Activated T-helper 2 cell treated with anti-CD3 and anti-CD28 coated beads, Interferon-gamma antibody, Interleukin-2, Interleukin-4, amounts not matched to agents 10 μg/mL and 5 μg/mL and 100 μg/mL, durations not matched to agents 14 hours and 24 hours and 36 hours (primary cell): Measurements from ENCODE around the gene MTG2. TPM values are rescaled to one million over a fixed set of nuclear protein-coding genes. Genes with fewer than 3 reads are reported as not detected.

Experiments used
- DNase-seq: peaks from one replicate; pipeline ENCODE4 v3.0.0; 2021; ENCODE audit warnings: low spot score
- H3K27ac Mint-ChIP-seq: one replicate; pipeline ENCODE4 v1.8.0; 2021; ENCODE audit warnings: mixed read lengths
- H3K27me3 Mint-ChIP-seq: one replicate; pipeline ENCODE4 v1.8.0; 2021; ENCODE audit warnings: low read depth, mixed read lengths
- H3K36me3 Mint-ChIP-seq: one replicate; pipeline ENCODE4 v1.8.0; 2021; ENCODE audit warnings: low read depth, mixed read lengths
- H3K4me1 Mint-ChIP-seq: one replicate; pipeline ENCODE4 v1.8.0; 2021; ENCODE audit warnings: low read depth, mixed read lengths
- H3K4me3 Mint-ChIP-seq: one replicate; pipeline ENCODE4 v1.8.0; 2021; ENCODE audit warnings: low read depth, mild to moderate bottlenecking, moderate library complexity, mixed read lengths
- H3K9me3 Mint-ChIP-seq: one replicate; pipeline ENCODE4 v1.8.0; 2021; ENCODE audit warnings: mixed read lengths
- intact Hi-C: fragments of 100-400 bp; cut with micrococcal nuclease; formaldehyde crosslinking; loops from one replicate; pipeline ENCODE4 v1.15.1; 2023
- total RNA-seq: library from RNA; stranded (reverse); gene quantifications from 2 replicates; pipeline ENCODE4 v1.2.3, GENCODE V29; 2022

Gene MTG2
- 34.0 and 40.2 TPM in 2 replicates for total RNA-seq

GRCh38 chr20:62182469-62183425 lies at the start of gene MTG2:
Gene MTG2 (plus strand): TSS chr20:62183028. CDS start chr20:62193421, 10,393 bp downstream.
- no peaks in the 10 kb centered on the region for H3K27me3 Mint-ChIP-seq
- no peaks in the 10 kb centered on the region for H3K9me3 Mint-ChIP-seq
- H3K36me3 Mint-ChIP-seq, result peaks cover 14% of the 10 kb centered on the region
- intact Hi-C loops, result loop anchor here (1.0 to 2.0 kb wide), 3 partner anchors 41 to 60 kb away; partner anchors contain the start of genes LSM14B and OSBPL2
- DNase-seq, result peak; percentile 93
- peak within 1 kb of the TSS; percentile 91 for H3K4me3 Mint-ChIP-seq
- H3K4me1 Mint-ChIP-seq, result peaks cover 24% of the 10 kb centered on the region
- H3K27ac Mint-ChIP-seq, result peak within 1 kb of the TSS; percentile 89

GRCh38 chr20:62133051-62133845 lies 49.6 kb upstream of the MTG2 start:
- no peaks in the 10 kb centered on the region for H3K9me3 Mint-ChIP-seq
- no peak for DNase-seq
- H3K4me1 Mint-ChIP-seq, result peaks cover 16% of the 10 kb centered on the region
- H3K27me3 Mint-ChIP-seq, result no peaks in the 10 kb centered on the region
- H3K36me3 Mint-ChIP-seq, result peaks cover 90% of the 10 kb centered on the region
- intact Hi-C loops, result no loop called here
- H3K27ac Mint-ChIP-seq, result no peak overlapping the region
- no peak overlapping the region for H3K4me3 Mint-ChIP-seq

GRCh38 chr20:62133864-62134263 lies 49.0 kb upstream of the MTG2 start:
- Mint-ChIP-seq H3K27ac (peak overlapping the region; percentile 70), H3K9me3 (no peaks in the 10 kb centered on the region), H3K27me3 (no peaks in the 10 kb centered on the region), H3K4me3 (no peak overlapping the region), H3K36me3 (peaks cover 90% of the 10 kb centered on the region), H3K4me1 (peaks cover 16% of the 10 kb centered on the region)
- no peak for DNase-seq
- intact Hi-C loops, result no loop called here

- intact Hi-C loops, result no loop called here
Measured at GRCh38 chr20:62134735-62135231, 48.0 kb upstream of the MTG2 start.

GRCh38 chr20:62135573-62136266 lies 47.1 kb upstream of the MTG2 start:
- no peaks in the 10 kb centered on the region for H3K9me3 Mint-ChIP-seq
- DNase-seq, result no peak
- intact Hi-C loops, result no loop called here
- no peaks in the 10 kb centered on the region for H3K27me3 Mint-ChIP-seq
- H3K36me3 Mint-ChIP-seq, result peaks cover 90% of the 10 kb centered on the region
- H3K4me3 Mint-ChIP-seq, result no peak overlapping the region
- no peak overlapping the region for H3K27ac Mint-ChIP-seq
- H3K4me1 Mint-ChIP-seq, result peaks cover 21% of the 10 kb centered on the region

More at GRCh38 chr20:62134735-62135231, 48.0 kb upstream of the MTG2 start:
- no peaks in the 10 kb centered on the region for H3K27me3 Mint-ChIP-seq
- no peak overlapping the region for H3K27ac Mint-ChIP-seq
- H3K4me1 Mint-ChIP-seq, result peaks cover 16% of the 10 kb centered on the region
- peaks cover 90% of the 10 kb centered on the region for H3K36me3 Mint-ChIP-seq
- H3K9me3 Mint-ChIP-seq, result no peaks in the 10 kb centered on the region
- no peak for DNase-seq
- H3K4me3 Mint-ChIP-seq, result no peak overlapping the region

GRCh38 chr20:62136283-62137091 lies 46.3 kb upstream of the MTG2 start:
- Mint-ChIP-seq H3K4me1 (peaks cover 27% of the 10 kb centered on the region), H3K36me3 (peaks cover 89% of the 10 kb centered on the region), H3K27me3 (no peaks in the 10 kb centered on the region), H3K4me3 (no peak overlapping the region), H3K9me3 (no peaks in the 10 kb centered on the region), H3K27ac (no peak overlapping the region)
- peak; percentile 49 for DNase-seq
- intact Hi-C loops, result no loop called here

GRCh38 chr20:62137092-62137384 lies 45.8 kb upstream of the MTG2 start:
- Mint-ChIP-seq H3K27me3 (no peaks in the 10 kb centered on the region), H3K27ac (no peak overlapping the region), H3K4me1 (peaks cover 30% of the 10 kb centered on the region), H3K36me3 (peaks cover 90% of the 10 kb centered on the region), H3K9me3 (no peaks in the 10 kb centered on the region), H3K4me3 (no peak overlapping the region)
- intact Hi-C loops, result no loop called here
- DNase-seq, result no peak

- Mint-ChIP-seq H3K9me3 (no peaks in the 10 kb centered on the region), H3K4me3 (no peak overlapping the region), H3K36me3 (peaks cover 89% of the 10 kb centered on the region), H3K4me1 (peaks cover 28% of the 10 kb centered on the region), H3K27ac (no peak overlapping the region), H3K27me3 (no peaks in the 10 kb centered on the region)
- intact Hi-C loops, result no loop called here
- DNase-seq, result no peak
Measured at GRCh38 chr20:62137478-62138203, 45.2 kb upstream of the MTG2 start.

GRCh38 chr20:62138204-62138543 lies 44.7 kb upstream of the MTG2 start:
- intact Hi-C loops, result no loop called here
- Mint-ChIP-seq H3K27me3 (no peaks in the 10 kb centered on the region), H3K27ac (peak overlapping the region; percentile 1), H3K4me3 (no peak overlapping the region), H3K36me3 (peaks cover 86% of the 10 kb centered on the region), H3K4me1 (peaks cover 27% of the 10 kb centered on the region), H3K9me3 (no peaks in the 10 kb centered on the region)
- DNase-seq, result no peak

GRCh38 chr20:62138912-62139311 lies 43.9 kb upstream of the MTG2 start:
- H3K4me1 Mint-ChIP-seq, result peaks cover 25% of the 10 kb centered on the region
- no peaks in the 10 kb centered on the region for H3K9me3 Mint-ChIP-seq
- H3K4me3 Mint-ChIP-seq, result no peak overlapping the region
- peaks cover 79% of the 10 kb centered on the region for H3K36me3 Mint-ChIP-seq
- intact Hi-C loops, result no loop called here
- H3K27ac Mint-ChIP-seq, result no peak overlapping the region
- no peak for DNase-seq
- no peaks in the 10 kb centered on the region for H3K27me3 Mint-ChIP-seq

- intact Hi-C loops, result loop anchor here (2.0 to 5.0 kb wide), 2 partner anchors 73 to 127 kb away; no protein-coding TSS in a partner anchor
- no peak for DNase-seq
- no peaks in the 10 kb centered on the region for H3K9me3 Mint-ChIP-seq
- H3K36me3 Mint-ChIP-seq, result peaks cover 75% of the 10 kb centered on the region
- no peaks in the 10 kb centered on the region for H3K27me3 Mint-ChIP-seq
- no peak overlapping the region for H3K4me3 Mint-ChIP-seq
- H3K27ac Mint-ChIP-seq, result no peak overlapping the region
- peaks cover 23% of the 10 kb centered on the region for H3K4me1 Mint-ChIP-seq
Measured at GRCh38 chr20:62139636-62140035, 43.2 kb upstream of the MTG2 start.
